Right lobe of liver (tissue), 6 donors: ENCODE results near the gene PDZD4. TPM values are rescaled to one million over a fixed set of nuclear protein-coding genes. Genes with fewer than 3 reads are reported as not detected.
"Not testable (repeated sequence)": the region's sequence is repeated elsewhere in the genome, so short reads cannot be mapped to it uniquely, and the experiment has no call there.

Experiments used
- ATAC-seq, 4 donors: fragments of 200-7000 bp; cut with Tn5 transposase; one replicate each; pipeline ENCODE4 v1.9.1; 2020; ENCODE audit warnings: mild to moderate bottlenecking in 4 of 4, moderate library complexity in 4 of 4
- DNase-seq, 3 donors: peaks; one replicate each; pipeline ENCODE4 v3.0.0-alpha.2; 2020
- H3K27ac ChIP-seq, 3 donors: fragments of 200-600 bp; one replicate each; pipeline ENCODE4 v1.8.0; 2022
- H3K27me3 ChIP-seq, 2 donors: fragments of 200-600 bp; one replicate each; pipeline ENCODE4 v1.8.0; 2022
- H3K36me3 ChIP-seq, 4 donors: fragments of 200-600 bp; sonication (generic) in 1 of 4; one replicate each; pipeline versions ENCODE4 v1.5.1 to v1.8.0; 2017 to 2022; ENCODE audit warnings: control low read depth in 1 of 4
- H3K4me1 ChIP-seq, 4 donors: fragments of 200-600 bp; sonication (generic) in 1 of 4; one replicate each; pipeline versions ENCODE4 v1.5.1 to v1.8.0; 2017 to 2022; ENCODE audit warnings: control low read depth in 1 of 4
- H3K4me3 ChIP-seq, 3 donors: fragments of 200-600 bp; one replicate each; pipeline ENCODE4 v1.8.0; 2022
- H3K9me3 ChIP-seq, 4 donors: fragments of 200-600 bp; sonication (generic) in 1 of 4; one replicate each; pipeline versions ENCODE4 v1.5.1 to v1.8.0; 2017 to 2022; ENCODE audit warnings: control low read depth in 1 of 4
- CTCF ChIP-seq, 4 donors: fragments of 200-600 bp in 3 of 4; fragments of 450-650 bp in 1 of 4; IDR thresholded peaks; one replicate each; pipeline versions ENCODE4 v1.5.1 to v1.8.0; 2016 to 2022; ENCODE audit warnings: antibody characterized with exemption in 4 of 4, mild to moderate bottlenecking in 2 of 4
- POLR2A ChIP-seq: fragments of 450-650 bp; IDR thresholded peaks from one replicate; pipeline ENCODE4 v1.6.1; 2017; ENCODE audit warnings: antibody characterized with exemption, mild to moderate bottlenecking
- WGBS: methylation state at CpG from one replicate; pipeline ENCODE4 v1.1.6; 2018; ENCODE audit warnings: low coverage, low lambda C conversion rate; ENCODE audit not compliant: insufficient coverage; ENCODE audit errors: missing lambda C conversion rate; 5-methylcytosine and 5-hydroxymethylcytosine counted together
- intact Hi-C, 2 donors: fragments of 100-400 bp; cut with DNase I; formaldehyde crosslinking; loops; one replicate each; pipeline versions ENCODE4 v1.11.2 to v1.14.1; 2022
- total RNA-seq, 6 experiments: library from RNA; depleted of rRNA in 2 of 6; stranded (reverse); fragments of >200 nt in 2 of 6; fragmentation: NEBNext Ultra II Directional in 3 of 6; extraction: Animal tissue kit (Norgen Biotek cat#: 25700) in 3 of 6; gene quantifications; one replicate each; pipeline versions ENCODE4 v1.1.0 to v1.2.4, GENCODE V29; 2016 to 2023
- donor health status: DM: no; HTN: yes; CAD: no.
- donor health status: DM: no; HTN: no; CAD: no.
- donor health status: DM: no; HTN: no; CAD: no.
- donor health status: DM: no; HTN: yes; CAD: no.
- donor health status: DM: no; HTN: yes; CAD: no.

The PDZD4 gene
- total RNA-seq, 6 experiments from 2014 or later = 0.61 to 2.3 (median 1.5) TPM

GRCh38 chrX:153821066-153821465 lies 9.3 kb downstream of the PDZD4 start:
- Histone ChIP-seq H3K9me3 (no peaks in the 10 kb centered on the region), H3K4me1 (no peaks in the 10 kb centered on the region), H3K36me3 (no peaks in the 10 kb centered on the region), H3K4me3 (no peak overlapping the region), H3K27ac (no peak overlapping the region), H3K27me3 (peaks cover 0 to 14% of the 10 kb centered on the region in 2 donors)
- intact Hi-C loops = no loop called here
- 56% methylated on average over 7 of the region's 9 CpGs for WGBS
- DNase-seq = no peak
- no peak for ATAC-seq
- TF ChIP-seq CTCF (IDR thresholded peaks at IDR 0.05) (no peak), POLR2A (no peak)

GRCh38 chrX:153820601-153821000 lies 9.7 kb downstream of the PDZD4 start:
- Histone ChIP-seq H3K4me1 (no peaks in the 10 kb centered on the region), H3K9me3 (no peaks in the 10 kb centered on the region), H3K27me3 (peaks cover 0 to 14% of the 10 kb centered on the region in 2 donors), H3K36me3 (no peaks in the 10 kb centered on the region), H3K4me3 (no peak overlapping the region), H3K27ac (no peak overlapping the region)
- DNase-seq (no peak), ATAC-seq (no peak)
- 30% methylated on average over 4 of the region's 7 CpGs for WGBS
- TF ChIP-seq POLR2A (no peak), CTCF (IDR thresholded peaks at IDR 0.05) (no peak)
- intact Hi-C loops = no loop called here

GRCh38 chrX:153819384-153820040 lies 10.8 kb downstream of the PDZD4 start:
- TF ChIP-seq POLR2A (no peak), CTCF (IDR thresholded peaks at IDR 0.05) (no peak)
- intact Hi-C loops = no loop called here
- Histone ChIP-seq H3K4me1 (no peaks in the 10 kb centered on the region), H3K27me3 (peaks cover 0 to 10% of the 10 kb centered on the region in 2 donors), H3K36me3 (no peaks in the 10 kb centered on the region), H3K9me3 (no peaks in the 10 kb centered on the region), H3K27ac (no peak overlapping the region), H3K4me3 (peak overlapping the region in 2 of 3 donors; percentile 21 to 29)
- 68% methylated on average over 5 of the region's 23 CpGs for WGBS
- DNase-seq (no peak), ATAC-seq (peak in 1 of 4 donors; percentile 10)

GRCh38 chrX:153818571-153819383 lies 11.6 kb downstream of the PDZD4 start:
- H3K4me1 ChIP-seq = no peaks in the 10 kb centered on the region
- no peak for TF ChIP-seq CTCF (IDR thresholded peaks at IDR 0.05)
- TF ChIP-seq POLR2A = no peak
- H3K9me3 ChIP-seq = no peaks in the 10 kb centered on the region
- H3K36me3 ChIP-seq = no peaks in the 10 kb centered on the region
- 47% methylated on average over 5 of the region's 67 CpGs for WGBS
- peak overlapping the region in 2 of 3 donors; percentile 21 to 29 for H3K4me3 ChIP-seq
- H3K27me3 ChIP-seq = peaks cover 0 to 10% of the 10 kb centered on the region in 2 donors
- ATAC-seq (peak; percentile 62 to 76 (median 74)), DNase-seq (peak in 1 of 3 donors; percentile 34)
- H3K27ac ChIP-seq = no peak overlapping the region
- intact Hi-C loops = no loop called here

- H3K9me3 ChIP-seq, ATAC-seq, H3K36me3 ChIP-seq, H3K27ac ChIP-seq, H3K27me3 ChIP-seq, intact Hi-C loops, H3K4me3 ChIP-seq, H3K4me1 ChIP-seq: not testable (repeated sequence)
- DNase-seq = peak in 1 of 3 donors; percentile 19
- 72% methylated on average over 8 of the region's 9 CpGs for WGBS
Observed at GRCh38 chrX:153818064-153818463, 12.3 kb downstream of the PDZD4 start.
